OCI-LY3 (cell line): ENCODE data around the gene DCTN2.

Experiments
- CTCF ChIP-seq: fragments of 200-600, 300-600 bp; sonication (generic); IDR thresholded peaks from 2 replicates; pipeline ENCODE4 v1.5.1; 2014; ENCODE audit warnings: antibody characterized with exemption, low read length, low read depth
- EZH2phosphoT487 ChIP-seq: fragments of 200-600 bp; shearing (Covaris generic); IDR thresholded peaks from 2 replicates; pipeline ENCODE4 v1.6.1; 2018; ENCODE audit warnings: antibody characterized with exemption, mixed run types, low read depth

GRCh38 chr12:57585156-57585555 is 38.2 kb upstream of the DCTN2 start:
- TF ChIP-seq CTCF (no peak), EZH2phosphoT487 (no peak)
